Pons (tissue), 1 donor: ENCODE results near the gene MAP7.
"Not testable (repeated sequence)": the region's sequence is repeated elsewhere in the genome, so short reads cannot be mapped to it uniquely, and the experiment has no call there.

Source experiments
- DNase-seq: peaks from one replicate; pipeline ENCODE4 v3.0.0-alpha.2; 2016; ENCODE audit warnings: low spot score

MAP7 gene

DNA sequence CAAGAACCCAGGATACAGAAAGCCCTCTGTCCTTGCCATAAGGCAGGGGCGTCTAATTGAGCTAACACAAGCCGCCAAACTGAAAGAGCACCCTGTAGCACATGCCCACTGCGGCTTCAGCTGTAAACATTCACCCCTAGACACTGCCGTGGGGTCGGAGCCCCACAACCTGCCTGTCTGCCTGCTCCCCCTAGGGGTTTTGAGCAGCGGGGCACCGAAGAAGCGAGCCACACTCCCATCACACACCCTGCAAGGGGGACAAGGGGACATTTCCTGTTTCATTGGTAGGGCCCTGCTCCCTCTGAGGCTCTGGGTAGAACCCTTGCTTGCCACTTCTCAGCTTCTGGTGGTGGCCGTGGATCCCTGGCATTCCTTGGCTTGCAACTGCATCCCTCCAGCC lies 215.4 kb downstream of the MAP7 start:
- no peak for DNase-seq

DNA sequence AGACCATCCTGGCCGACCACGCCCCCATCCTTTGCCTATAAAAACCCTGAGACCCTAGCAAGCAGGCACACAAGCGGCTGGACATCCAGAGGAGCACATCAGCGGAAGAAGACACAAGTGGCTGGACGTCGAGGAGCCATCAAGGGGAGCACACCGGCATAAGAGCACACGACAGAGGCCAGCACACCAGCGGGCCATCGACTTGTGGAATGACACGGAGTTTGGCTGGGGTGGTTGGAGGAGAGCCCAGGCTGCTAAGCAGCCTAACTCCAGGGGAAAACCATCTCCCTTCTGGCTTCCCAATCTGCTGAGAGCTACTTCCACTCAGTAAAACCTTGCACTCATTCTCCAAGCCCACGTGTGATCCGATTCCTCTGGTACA lies 215.8 kb downstream of the MAP7 start:
- DNase-seq = peak; percentile 27

DNA sequence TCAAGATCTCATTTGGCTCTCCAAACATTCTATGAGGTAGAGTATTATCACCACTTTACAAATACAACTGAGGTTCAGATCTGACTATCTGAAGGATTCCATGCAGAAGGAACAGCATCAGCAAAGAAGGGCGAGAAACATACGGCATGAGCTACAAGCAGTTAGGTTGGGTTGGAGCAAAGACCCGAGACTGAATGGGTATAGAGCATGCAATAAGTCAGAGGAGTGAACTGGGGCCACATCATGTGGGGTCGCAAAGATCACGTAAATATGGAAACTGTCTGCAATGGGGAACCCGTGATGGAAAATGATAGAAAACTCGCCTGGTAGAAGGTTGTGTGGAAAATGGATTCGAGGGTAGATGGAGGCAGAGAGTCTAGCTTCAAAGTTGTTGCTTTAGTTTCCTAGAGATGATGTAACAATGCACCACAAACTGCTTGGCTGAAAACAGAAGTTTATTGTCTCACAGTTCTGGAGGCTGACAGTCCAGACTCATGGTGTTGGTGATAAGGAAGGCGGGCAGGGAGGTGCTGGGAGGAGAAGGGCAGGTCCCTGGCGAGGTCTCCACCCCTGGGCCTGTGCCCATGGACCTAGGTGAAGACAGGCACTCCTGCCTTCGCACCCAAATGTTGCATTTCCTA lies 216.3 kb downstream of the MAP7 start:
- DNase-seq = peak; percentile 69

DNA sequence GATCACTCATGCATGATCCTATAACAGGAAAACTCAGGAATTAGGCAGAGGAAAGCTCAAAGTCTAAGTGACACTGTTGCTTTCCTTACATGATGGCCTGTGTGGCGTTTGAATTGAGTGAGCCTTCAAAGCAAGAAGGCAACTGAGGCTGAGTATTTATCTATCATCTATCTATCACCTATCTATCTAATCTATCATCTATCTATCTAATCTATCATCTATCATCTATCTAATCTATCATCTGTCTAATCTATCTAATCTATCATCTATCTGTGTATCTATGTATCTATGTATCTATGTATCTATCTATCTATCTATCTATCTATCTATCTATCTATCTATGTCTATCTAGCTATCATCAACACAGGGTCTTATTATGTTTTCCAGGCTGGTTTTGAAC lies 218.8 kb downstream of the MAP7 start:
- DNase-seq = no peak

DNA sequence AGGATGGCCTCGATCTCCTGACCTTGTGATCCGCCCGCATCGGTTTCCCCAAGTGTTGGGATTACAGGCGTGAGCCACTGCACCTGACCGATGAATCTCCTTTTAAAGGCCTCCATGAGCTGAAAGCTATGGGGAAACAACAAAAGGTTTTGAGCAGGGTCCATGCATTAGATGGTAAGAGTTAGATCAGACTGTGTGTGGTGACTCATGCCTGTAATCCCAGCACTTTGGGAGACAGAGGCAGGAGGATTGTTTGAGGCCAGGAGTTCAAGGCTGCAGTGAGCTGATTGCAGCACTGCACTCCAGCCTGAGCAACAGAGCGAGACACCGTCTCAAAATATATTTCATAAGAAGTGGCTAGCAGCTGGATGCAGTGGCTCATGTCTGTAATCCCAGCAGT lies 219.6 kb downstream of the MAP7 start:
- no peak for DNase-seq

DNA sequence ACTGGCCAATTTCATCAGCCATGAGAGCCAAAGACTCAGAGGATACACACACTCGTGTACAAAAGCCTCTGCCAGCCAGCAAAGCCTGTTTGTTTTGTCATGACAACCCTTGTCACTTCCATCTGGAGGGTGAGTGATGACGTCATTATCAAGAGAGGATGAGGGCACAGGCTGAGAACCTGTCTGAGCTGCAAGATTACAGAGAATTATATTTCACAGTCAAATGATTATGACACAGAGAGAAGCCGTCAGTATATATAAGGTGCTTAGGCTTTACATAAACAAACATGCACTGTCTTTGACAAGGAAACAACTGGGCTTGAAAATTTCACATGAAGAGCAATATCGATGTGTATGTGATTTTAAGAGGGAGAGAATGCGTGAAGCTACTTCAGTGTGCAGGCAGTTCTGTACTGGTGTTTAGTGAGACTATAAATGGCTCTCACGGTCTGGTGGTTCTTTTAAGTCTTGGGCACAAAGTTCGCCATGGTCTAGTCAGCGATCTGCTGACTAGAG lies 224.1 kb downstream of the MAP7 start:
- DNase-seq = no peak

DNA sequence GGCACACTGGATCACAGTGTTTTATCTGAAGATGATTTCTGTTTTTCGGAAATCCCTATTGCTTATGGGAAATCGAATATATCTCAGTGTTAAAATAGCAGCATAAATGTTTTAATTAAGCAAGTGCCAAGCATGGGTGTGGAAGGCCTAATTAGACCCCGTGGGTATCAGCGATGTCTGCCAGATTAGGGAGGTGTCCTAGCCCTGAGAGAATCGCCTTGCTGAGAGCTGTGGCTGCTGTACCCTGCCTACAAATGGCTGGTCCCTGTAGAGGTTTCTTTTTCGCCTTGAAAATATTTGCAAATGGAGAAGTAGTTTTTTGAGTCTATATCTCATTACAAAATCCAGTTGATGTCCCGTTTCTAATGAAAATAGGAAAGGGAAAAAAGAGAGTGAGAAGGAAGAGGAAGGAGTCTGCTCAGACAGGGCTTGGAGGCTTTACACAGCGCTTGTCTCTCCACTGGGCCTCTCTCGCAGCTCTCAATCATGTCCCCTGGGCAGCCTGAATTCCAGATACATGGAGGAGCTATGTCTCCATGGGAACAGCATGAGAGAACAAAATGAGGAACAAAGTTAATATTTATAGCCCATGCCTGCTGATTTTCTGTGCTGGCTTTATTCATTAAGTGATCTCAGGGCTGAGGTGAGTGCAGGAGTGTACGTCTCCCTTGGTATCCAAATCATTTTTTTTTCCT lies 225.4 kb downstream of the MAP7 start:
- DNase-seq = no peak

DNA sequence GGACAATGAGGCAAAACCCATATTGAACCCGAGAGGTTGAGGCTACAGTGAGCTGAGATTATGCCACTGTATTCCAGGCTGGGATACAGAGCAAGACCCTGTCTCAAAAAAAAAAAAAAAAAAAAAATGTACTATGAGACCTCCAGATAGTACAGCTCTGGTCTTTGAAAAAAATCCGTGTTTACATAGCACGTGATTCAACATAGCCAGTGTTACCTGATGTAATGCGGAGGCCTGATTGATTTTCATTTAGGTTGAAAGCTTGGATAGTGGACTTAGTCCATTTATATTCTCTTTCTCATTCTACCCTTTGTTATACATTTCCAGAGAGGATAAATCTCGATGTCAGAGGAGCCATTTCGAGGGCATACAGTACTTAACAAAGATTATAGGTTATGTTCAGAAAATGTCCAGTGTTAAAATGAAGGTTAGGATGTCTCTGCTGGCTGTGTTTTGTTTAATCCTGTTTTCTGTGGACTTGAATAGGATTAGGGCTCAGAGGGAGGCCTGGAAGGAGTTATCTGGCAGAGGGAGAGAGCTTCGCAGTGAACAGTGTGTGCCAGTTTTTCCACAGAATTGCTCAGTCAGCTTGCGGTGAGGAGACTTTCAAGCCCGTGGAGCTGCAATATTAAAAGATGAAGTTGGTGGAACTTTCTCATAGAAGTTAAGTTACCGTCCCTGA lies 226.7 kb downstream of the MAP7 start:
- no peak for DNase-seq

DNA sequence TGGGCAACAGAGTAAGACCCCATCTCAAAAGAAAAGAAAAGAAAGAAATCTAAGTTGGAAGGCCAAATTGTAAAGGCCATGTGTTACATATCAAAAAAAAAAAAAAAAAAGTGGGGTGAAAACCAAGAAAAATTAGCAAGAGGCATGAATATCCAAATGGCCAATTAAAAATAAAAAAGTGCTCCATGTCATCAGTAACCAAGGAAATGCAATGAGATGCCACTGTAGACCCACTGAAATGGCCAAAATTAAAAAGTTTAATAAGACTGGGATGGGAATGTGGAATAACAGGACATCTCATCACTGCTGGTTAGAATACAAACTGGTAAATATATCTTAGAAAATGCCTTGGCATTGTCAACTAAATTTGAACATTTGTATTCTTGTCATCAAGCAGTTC lies 230.5 kb downstream of the MAP7 start:
- DNase-seq = no peak

DNA sequence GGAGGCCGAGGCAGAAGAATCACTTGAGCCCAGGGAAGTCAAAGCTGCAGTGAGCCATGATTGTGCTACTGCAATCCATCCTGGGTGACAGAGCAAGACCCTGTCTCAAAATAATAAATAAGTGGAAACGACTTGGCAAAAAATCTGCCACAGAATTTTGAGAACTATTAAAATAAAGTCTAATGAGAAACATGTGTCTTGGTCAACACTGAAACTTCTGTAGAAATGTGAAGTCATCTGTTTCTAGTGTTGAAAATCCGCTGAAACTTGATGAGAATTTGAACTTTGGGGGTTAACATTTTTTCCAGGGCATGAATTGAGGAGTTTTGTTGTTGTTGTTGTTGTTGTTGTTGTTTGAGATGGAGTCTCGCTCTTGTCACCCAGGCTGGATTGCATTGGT lies 231.5 kb downstream of the MAP7 start:
- DNase-seq = no peak

DNA sequence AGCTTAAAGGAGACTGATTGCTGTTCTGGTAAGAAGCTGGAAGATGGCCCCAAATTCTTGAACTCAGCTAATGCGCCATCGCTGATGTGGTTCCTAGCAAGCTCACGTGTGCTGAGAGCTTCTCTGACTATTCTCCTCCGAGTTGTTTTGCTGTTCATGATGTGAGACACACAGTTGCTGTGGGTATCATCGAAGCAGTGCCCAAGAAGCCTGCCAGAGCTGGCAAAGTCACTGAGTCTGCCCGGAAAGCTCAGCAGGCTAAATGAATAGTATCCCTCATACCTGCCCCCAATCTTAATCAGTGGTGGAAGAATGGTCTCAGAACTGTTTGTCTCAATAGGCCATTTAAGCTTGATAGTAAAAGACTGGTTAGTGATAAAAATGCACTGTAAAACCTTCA lies 232.3 kb downstream of the MAP7 start:
- DNase-seq = peak; percentile 36

DNA sequence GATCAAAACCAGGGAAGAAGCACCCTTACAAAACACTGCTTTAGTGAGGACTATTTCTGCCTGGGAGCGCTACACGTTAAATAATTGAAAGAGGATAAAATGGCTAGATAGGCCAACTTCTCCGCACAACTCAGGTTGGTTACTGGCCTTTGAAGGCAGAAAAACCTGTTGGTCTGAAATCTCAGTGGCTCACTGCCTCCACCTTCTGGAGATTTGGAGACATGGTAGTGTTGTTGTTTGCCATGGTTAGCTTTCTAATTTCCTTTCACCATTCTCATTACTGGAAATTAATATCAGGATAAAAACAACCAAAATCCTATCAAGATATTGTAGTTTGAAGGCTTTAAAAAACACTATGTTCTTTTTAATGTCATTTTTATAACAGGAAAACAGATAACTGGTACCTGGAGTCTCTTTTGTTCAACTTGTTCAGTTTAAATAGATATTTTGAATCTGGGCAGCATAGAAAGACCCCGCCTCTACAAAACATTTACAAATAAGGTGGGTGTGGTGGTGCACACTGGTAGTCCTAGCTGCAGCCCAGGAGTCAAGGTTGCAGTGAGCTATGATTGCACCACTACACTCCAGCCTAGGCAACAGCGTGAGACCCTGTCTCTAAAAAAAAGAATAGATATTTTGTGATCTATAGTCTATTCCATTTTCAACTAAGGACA lies 233.1 kb downstream of the MAP7 start:
- DNase-seq = peak; percentile 85

DNA sequence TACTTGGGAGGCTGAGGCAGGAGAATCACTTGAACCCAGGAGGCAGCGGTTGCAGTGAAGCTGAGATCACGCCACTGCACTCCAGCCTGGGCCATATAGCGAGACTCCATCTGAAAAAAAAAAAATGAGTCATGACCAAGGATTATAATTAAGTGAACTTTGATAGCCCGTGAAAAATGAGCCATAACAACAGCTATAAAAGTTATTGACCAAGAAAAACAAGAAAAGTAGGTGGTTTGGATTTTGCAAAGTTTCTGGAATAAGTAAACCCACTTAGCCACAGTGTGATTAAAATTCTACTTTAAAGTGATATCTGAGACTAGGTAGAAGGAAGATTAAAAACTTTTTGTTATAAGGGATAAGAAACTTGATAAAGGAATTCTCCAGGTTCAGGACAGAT lies 234.6 kb downstream of the MAP7 start:
- no peak for DNase-seq

DNA sequence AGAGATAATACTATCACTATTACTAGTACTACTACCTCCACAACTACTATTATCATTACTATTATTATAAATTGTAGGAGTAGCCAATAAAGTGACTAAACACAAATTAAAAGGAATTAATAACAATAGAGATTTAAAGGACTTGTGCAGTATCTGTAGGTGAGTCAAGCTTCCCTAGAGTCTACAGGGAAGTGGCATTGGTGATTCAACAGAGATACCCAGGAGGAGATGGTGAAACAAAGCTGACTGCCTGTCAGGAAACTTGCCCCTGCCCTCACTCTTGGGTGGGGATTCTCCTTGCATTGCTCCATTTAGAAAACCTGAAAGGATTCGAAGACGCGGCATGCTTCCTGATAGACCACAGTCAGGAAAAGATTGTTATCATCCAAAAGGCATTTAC lies 237.2 kb downstream of the MAP7 start:
- DNase-seq = no peak

DNA sequence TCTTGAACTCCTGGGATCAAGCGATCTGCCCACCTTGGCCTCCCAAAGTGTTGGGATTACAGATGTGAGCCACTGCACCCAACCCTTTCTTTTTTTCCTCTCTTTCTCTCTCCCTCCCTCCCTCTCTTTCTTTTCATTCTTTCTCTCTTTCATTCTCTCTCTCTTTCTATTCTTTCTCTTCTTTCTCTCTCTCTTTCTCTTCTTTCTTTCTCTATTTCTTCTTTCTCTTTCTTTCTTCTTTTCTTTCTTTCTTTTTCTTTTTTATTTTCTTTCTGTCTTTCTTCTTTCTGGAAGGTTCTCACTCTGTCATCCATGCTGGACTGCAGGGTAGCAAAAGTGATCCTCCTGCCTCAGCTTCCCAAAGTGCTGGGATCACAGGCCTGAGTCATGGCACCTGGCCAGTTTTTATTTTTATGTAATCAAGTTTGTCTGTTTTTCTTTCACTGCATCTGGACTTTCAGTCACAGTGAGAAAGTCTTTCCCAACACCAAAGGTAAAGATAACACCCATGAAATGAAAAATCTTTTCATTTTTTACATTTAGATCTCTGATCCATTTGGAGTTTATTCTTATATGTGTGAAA lies 240.4 kb downstream of the MAP7 start:
- no peak for DNase-seq

DNA sequence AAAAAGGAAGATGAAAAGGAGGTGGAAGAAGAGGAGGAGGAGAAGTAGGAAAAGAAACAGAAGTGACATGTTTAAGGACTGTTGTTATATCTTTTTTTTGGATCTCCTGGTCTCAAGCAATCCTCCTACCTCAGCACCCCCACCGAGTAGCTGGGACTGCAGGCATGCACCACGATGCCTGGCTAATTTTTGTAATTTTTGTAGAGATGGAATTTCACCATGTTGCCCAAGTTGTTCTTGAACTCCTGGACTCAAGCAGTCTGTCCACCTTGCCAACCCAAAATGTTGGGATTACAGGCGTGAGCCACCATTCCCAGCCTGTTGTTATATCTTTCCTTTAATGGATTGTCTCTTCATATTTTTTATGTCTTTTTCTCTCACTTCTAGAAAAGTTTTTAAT lies 241.1 kb downstream of the MAP7 start:
- no peak for DNase-seq

DNA sequence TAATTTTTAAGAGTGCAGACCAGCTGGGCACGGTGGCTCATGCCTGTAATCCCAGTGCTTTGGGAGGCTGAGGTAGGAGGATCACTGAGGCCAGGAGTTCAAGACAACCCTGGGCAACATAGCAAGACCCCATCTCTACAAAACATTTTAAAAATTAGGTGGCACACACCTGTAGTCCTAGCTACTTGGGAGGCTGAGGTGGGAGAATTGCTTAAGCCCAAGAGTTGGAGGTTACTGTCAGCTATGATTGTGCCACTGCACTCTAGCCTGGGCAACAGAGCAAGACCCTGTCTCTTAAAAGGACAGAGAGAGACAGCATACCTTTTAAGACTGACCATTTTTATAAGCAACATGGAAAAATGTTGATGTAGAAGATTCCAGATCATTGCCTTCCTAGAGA lies 241.8 kb downstream of the MAP7 start:
- DNase-seq = not testable (repeated sequence)

DNA sequence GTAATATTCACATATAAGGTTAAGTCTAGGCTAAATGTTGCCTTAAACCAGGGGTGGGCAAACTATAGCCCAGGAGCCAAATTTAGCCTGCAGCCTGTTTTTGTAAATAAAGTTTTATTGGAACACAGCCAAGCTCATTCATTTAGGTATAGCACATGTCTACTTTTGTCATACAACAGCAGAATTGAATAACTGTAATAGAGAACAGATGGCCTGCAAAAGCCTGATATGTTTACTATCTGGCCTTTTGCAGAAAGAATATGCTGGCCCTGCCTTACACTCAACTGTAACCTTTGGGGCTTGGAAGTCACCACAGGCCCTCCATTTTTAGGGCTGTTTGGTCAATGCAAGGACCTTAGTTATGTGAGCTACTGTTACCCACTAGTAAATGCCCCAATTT lies 242.9 kb downstream of the MAP7 start:
- no peak for DNase-seq

DNA sequence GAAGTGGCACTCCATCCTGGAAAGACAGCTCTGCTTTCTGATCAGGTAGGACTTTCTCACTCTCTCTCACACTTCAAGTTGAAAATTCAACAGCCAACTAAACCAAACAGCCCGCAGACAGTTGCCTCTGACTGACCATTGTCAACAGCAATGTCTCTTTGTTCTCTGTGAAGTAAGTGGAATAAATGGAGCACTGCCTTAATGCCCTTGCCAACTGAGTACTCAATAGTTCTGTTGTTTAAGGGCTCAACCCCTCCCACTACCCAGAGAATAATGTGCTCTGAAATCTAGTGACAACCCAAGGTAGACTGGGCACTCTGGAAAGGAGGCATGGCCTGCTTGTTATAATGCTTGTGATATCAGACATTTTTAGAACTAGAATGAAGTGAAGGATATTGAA lies 243.8 kb downstream of the MAP7 start:
- DNase-seq = peak; percentile 99

DNA sequence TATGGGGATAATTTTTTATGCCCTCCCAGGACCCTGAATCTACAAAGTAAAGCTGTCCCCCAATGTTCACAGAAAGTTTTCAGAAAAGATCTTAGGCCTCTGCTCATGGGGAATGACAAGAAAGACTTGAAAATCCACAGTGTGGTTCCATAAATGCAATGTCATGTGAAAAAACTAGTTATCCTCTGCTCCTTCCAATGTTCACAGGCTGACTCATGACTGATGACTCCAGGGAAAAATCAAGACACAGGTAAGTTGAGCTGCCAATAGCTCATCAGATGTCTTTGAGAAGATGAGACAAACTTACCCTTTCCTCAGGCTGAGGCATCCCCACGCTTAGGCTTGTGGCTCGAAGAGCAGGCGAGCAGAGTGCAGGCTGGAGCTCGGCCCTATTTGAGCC lies 245.8 kb downstream of the MAP7 start:
- DNase-seq = no peak

DNA sequence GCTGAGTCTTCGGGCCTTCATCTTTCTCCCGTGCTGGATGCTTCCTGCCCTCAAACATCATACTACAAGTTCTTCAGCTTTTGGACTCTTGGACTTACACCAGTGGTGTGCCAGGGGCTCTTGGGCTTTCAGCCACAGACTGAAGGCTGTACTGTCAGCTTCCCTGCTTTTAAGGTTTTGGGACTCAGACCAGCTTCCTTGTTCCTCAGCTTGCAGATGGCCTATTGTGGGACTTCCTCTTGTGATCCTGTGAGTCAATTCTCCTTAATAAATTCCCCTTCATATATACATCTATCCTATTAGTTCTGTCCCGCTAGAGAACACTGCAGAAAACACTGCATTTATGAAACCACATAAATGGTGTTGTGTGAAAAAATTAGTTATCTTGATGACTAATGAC lies 246.7 kb downstream of the MAP7 start:
- no peak for DNase-seq

DNA sequence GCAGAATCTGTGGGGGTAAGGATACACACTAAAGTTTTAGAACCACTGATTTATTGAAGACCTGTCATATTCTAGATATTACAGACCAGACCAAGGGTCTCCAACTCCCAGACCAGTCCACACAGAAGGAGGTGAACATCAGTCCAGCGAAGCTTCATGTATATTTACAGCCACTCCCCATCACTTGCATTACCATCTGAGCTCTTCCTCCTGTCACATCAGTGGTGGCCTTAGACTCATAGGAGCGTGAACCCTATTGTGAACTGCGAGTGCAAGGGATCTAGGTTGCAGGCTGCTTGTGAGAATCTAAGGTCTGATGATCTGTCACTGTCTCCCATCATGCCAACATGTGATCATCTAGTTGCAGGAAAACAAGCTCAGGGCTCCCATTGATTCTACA lies 255.6 kb downstream of the MAP7 start:
- DNase-seq = no peak
